Measurements from ENCODE around the gene ANKS1B.

DNA sequence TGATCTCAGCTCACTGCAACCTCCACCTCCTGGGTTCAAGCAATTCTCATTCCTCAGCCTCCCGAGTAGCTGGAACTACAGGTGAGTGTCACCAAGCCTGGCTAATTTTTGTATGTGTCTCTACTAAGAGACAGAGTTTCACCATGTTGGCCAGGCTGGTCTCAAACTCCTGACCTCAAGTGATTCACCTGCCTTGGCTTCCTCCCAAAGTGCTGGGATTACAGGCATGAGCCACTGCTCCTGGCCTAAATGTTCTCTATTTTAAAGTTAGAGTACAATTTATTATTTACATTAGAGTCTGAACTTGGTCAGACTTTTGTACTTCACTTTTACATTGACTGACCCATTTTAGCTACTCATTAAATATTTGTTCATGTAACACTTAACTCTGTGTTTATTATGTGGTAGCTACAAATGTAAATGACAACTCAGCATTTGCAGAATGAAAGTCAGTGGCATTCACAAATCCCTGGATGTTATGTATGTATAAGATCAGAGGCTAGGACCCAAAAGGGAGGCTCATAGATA lies 930.1 kb downstream of the ANKS1B start:
- no peak for TF ChIP-seq POLR2A (IDR thresholded peaks at IDR 0.05)
- TF ChIP-seq, protein P1, sequence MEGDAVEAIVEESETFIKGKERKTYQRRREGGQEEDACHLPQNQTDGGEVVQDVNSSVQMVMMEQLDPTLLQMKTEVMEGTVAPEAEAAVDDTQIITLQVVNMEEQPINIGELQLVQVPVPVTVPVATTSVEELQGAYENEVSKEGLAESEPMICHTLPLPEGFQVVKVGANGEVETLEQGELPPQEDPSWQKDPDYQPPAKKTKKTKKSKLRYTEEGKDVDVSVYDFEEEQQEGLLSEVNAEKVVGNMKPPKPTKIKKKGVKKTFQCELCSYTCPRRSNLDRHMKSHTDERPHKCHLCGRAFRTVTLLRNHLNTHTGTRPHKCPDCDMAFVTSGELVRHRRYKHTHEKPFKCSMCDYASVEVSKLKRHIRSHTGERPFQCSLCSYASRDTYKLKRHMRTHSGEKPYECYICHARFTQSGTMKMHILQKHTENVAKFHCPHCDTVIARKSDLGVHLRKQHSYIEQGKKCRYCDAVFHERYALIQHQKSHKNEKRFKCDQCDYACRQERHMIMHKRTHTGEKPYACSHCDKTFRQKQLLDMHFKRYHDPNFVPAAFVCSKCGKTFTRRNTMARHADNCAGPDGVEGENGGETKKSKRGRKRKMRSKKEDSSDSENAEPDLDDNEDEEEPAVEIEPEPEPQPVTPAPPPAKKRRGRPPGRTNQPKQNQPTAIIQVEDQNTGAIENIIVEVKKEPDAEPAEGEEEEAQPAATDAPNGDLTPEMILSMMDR (IDR thresholded peaks at IDR 0.05) = no peak
